Astrocyte of the cerebellum (primary cell): Measurements from ENCODE around the gene KRTAP5-11.
"Not testable (repeated sequence)": the region's sequence is repeated elsewhere in the genome, so short reads cannot be mapped to it uniquely, and the experiment has no call there.

Source experiments
- DNase-seq: peaks from one replicate; pipeline ENCODE4 v3.0.0-alpha.2; 2011; ENCODE audit warnings: low read depth
- H3K4me3 ChIP-seq: 2 replicates; pipeline ENCODE4 v1.5.1; 2011; ENCODE audit warnings: mild to moderate bottlenecking, low read depth, low read length, moderate library complexity
- in situ Hi-C: cut with HindIII; loops from 2 replicates; pipeline ENCODE4 v1.10.0; 2017; ENCODE audit warnings: low sequenced_read_pairs
- TF ChIP-seq, protein P1 (sequence below): IDR thresholded peaks from 2 replicates; pipeline ENCODE4 v1.5.1; 2012; ENCODE audit warnings: low read length, low read depth, moderate library complexity, mild to moderate bottlenecking; ENCODE audit errors: missing control alignments

The KRTAP5-11 gene

DNA sequence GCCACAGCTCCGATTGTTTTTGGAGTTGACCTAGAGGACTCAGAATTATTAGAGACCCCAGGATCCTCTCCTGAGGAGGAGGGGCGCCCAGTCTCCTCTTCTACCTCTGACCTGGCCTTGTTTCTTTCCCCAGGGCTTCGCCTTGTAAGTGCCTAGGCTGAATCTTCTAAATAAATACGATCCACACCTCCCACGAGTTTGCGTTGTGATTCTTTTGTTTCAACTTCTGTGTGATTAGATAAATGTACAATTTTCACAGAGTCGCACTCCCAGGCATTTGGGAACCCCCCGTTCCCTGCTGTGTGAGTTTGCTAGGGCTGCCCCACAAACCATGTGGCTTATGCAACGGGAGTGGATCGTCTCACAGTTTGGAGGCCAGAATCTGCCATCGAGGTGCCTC lies 43.7 kb downstream of the KRTAP5-11 start:
- H3K4me3 ChIP-seq, result no peak overlapping the region
- TF ChIP-seq, protein P1, sequence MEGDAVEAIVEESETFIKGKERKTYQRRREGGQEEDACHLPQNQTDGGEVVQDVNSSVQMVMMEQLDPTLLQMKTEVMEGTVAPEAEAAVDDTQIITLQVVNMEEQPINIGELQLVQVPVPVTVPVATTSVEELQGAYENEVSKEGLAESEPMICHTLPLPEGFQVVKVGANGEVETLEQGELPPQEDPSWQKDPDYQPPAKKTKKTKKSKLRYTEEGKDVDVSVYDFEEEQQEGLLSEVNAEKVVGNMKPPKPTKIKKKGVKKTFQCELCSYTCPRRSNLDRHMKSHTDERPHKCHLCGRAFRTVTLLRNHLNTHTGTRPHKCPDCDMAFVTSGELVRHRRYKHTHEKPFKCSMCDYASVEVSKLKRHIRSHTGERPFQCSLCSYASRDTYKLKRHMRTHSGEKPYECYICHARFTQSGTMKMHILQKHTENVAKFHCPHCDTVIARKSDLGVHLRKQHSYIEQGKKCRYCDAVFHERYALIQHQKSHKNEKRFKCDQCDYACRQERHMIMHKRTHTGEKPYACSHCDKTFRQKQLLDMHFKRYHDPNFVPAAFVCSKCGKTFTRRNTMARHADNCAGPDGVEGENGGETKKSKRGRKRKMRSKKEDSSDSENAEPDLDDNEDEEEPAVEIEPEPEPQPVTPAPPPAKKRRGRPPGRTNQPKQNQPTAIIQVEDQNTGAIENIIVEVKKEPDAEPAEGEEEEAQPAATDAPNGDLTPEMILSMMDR, result no peak
- no peak for DNase-seq
- in situ Hi-C loops, result no loop called here

DNA sequence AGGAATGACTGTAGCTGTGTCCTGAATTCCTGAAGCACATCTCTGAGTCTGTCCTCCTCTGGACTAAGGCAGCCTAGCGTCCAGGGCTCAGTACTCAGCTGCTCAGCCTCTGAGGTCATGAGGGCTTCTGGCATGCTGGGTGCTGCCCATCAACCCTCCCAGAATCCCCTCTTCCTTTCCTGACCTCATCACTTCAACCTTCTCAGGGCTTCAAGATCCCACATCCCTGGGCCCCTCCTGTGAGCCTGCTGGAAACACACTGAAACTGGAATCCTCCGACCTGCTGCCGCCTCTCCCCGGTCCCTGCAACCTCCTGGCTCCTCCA lies 44.0 kb downstream of the KRTAP5-11 start:
- TF ChIP-seq, protein P1, result no peak
- in situ Hi-C loops, result no loop called here
- no peak overlapping the region for H3K4me3 ChIP-seq
- DNase-seq, result no peak

DNA sequence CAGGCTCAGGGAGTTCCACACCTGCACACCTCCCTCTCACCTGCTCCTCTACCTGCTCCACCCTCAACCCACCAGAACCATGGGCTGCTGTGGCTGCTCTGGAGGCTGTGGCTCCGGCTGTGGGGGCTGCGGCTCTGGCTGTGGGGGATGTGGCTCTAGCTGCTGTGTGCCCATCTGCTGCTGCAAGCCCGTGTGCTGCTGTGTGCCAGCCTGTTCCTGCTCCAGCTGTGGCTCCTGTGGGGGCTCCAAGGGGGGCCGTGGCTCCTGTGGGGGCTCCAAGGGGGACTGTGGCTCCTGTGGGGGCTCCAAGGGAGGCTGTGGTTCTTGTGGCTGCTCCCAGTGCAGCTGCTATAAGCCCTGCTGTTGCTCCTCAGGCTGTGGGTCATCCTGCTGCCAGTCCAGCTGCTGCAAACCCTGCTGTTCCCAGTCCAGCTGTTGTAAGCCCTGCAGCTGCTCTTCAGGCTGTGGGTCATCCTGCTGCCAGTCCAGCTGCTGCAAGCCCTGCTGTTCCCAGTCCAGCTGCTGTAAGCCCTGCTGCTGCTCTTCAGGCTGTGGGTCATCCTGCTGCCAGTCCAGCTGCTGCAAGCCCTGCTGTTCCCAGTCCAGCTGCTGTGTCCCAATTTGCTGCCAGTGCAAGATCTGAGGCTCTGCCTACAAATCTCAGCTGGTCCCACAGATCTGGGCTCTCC lies 44.6 kb downstream of the KRTAP5-11 start, which contains the start of gene KRTAP5-8:
Gene KRTAP5-8, plus strand, starts transcription at position 49 of the 689 bp plus-strand sequence. Its CDS starts 31 bp downstream, at position 80.
- in situ Hi-C loops, H3K4me3 ChIP-seq, DNase-seq: not testable (repeated sequence)

DNA sequence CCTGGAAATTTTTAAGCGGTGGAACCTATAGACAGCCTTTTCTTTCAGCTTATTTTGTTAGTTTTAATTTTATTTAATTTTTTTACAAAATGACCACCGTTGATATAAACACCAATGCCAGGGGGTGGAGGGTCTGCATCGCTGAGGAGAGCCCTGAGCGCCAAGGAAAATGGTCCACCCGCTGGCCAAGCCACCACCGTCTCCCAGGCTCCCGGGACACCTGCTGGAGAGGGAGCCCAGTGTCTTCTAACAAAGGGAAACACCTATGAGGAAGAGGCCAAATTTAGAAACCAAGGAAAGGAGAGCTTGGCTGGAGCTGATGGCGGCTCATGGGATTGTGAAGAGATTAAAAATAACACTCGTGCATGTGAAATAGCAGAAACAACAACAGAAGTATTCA lies 45.1 kb downstream of the KRTAP5-11 start:
- in situ Hi-C loops, result no loop called here
- TF ChIP-seq, protein P1, result no peak
- DNase-seq, result no peak
- no peak overlapping the region for H3K4me3 ChIP-seq

DNA sequence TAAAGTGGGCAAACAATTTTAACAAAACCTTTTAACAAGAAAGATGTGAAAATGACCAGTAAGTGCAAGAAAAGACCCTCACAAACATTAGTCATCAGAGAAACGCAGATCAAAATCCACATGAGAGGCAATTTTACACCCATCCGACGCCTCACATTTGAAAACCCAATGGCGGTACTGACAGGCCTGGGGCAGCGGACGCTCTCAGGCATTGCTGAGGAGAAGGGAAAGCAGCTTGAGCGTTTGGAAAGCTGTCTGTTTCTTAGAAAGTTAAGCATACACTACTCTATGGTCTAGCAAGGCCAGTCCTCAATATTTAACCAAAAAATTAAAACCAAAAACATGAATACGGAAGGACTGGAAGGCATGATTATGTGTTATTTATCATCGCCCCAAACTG lies 46.9 kb downstream of the KRTAP5-11 start:
- no peak for DNase-seq
- no peak overlapping the region for H3K4me3 ChIP-seq
- TF ChIP-seq, protein P1, result no peak
- in situ Hi-C loops, result no loop called here

DNA sequence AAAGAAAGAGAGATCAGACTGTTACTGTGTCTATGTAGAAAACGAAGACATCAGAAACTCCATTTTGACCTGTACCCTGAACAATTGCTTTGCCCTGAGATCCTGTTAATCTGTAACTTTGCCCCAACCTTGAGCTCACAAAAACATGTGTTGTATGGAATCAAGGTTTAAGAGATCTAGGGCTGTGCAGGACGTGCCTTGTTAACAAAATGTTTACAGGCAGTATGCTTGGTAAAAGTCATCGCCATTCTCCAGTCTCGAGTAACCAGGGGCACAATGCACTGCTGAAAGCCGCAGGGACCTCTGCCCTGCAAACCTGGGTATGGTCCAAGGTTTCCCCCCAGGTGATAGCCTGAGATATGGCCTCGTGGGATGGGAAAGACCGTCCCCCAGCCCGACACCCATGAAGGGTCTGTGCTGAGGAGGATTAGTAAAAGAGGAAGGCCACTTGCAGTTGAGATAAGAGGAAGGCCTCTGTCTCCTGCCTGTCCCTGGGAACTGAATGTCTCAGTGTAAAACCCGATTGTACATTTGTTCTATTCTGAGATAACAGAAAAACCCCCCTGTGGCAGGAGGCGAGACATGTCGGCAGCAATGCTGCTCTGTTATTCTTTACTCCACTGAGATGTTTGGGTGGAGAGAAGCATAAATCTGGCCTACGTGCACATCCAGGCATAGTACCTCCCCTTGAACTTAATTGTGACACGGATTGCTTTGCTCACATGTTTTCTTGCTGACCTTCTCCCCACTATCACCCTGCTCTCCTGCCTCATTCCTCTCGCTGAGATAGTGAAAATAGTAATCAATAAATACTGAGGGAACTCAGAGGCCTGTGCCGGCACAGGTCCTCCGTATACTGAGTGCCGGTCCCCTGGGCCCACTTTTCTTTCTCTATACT lies 47.7 kb downstream of the KRTAP5-11 start:
- DNase-seq, H3K4me3 ChIP-seq, in situ Hi-C loops: not testable (repeated sequence)

DNA sequence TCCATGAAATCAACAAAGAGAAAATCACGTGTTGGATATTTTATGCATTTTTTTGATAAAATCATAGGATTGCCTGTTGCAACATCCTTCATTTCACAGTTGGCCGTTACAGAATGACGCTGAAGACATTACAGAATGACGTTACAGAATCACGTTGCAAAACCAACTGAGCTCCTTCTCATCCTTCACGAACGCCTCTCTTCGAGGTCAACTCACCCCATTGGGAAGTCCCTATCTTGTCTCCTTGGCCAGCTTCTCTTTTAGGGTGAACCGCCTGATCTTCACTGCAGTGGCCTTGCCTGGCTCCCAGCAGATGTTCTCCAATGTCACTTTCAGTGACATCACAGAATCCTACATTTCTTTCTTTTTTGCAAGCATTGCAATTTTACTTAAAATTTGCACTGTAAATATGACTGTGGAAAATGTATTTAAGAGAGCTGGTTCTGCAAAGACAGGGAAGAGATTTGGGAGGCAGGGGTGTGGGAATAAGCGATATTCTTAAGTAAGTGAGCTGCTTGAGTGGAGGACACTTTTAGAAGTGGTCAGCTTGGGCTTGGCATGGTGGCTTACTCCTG lies 50.6 kb downstream of the KRTAP5-11 start:
- in situ Hi-C loops, result no loop called here
- no peak overlapping the region for H3K4me3 ChIP-seq
- no peak for DNase-seq
- TF ChIP-seq, protein P1, result no peak
